Measurements from ENCODE around the gene IFT57. TPM values are rescaled to one million over a fixed set of nuclear protein-coding genes. Genes with fewer than 3 reads are reported as not detected.

IFT57 gene
- polyA plus RNA-seq, 1 of the 3 experiments (the other 2 are of a cell fraction): 81.6 TPM

- Histone ChIP-seq H3K27me3 (ENCODE audit: insufficient read depth) (no peaks in the 10 kb centered on the region), H3F3A (replicated peaks; ENCODE audit: insufficient read depth) (peaks cover 5% of the 10 kb centered on the region), H2AFZ (ENCODE audit: low read depth) (no peak overlapping the region), H3K79me2 (ENCODE audit: insufficient read depth) (no peaks in the 10 kb centered on the region), H3K27ac (ENCODE audit: low read depth in 2 of 2, low read length in 1 of 2) (no peak overlapping the region), H3K36me3 (replicated peaks in 1 of 2; ENCODE audit: control insufficient read depth in 1 of 2, insufficient read depth in 2 of 2, low read length in 1 of 2) (peaks cover 23 to 36% of the 10 kb centered on the region in 2 experiments), H4K20me1 (ENCODE audit: insufficient read depth) (no peaks in the 10 kb centered on the region), H3K9me2 (no peaks in the 10 kb centered on the region), H3K4me1 (ENCODE audit: control insufficient read depth in 1 of 2, insufficient read depth in 2 of 2, low read depth in 1 of 2, low read length in 1 of 2) (no peaks in the 10 kb centered on the region), H3K4me2 (no peak overlapping the region), H3K4me3 (ENCODE audit: low read depth in 2 of 2, low read length in 1 of 2) (no peak overlapping the region), H3K9ac (no peak overlapping the region), H3K9me3 (peaks cover 8% of the 10 kb centered on the region; the same call in 1 of the 2 replicates)
- CTCF ChIA-PET: no interaction called here
- TF ChIP-seq ZBTB33 (IDR thresholded peaks at IDR 0.05; ENCODE audit: borderline replicate concordance, low read depth): no peak
- no peak for TF ChIP-seq REST (IDR thresholded peaks at IDR 0.05; ENCODE audit: low read depth, low read length)
- DNase-seq: no peak
- POLR2A ChIA-PET: no interaction called here
- WGBS (ENCODE audit: low lambda C conversion rate): 96% methylated on average over 4 of the region's 4 CpGs
Observed at GRCh38 chr3:108191394-108191793, 30.8 kb downstream of the IFT57 start.

GRCh38 chr3:108190346-108190745 lies 31.9 kb downstream of the IFT57 start:
- Histone ChIP-seq H3K9me3 (peaks cover 8% of the 10 kb centered on the region; the same call in 1 of the 2 replicates), H3F3A (replicated peaks; ENCODE audit: insufficient read depth) (peaks cover 5% of the 10 kb centered on the region), H3K79me2 (ENCODE audit: insufficient read depth) (no peaks in the 10 kb centered on the region), H2AFZ (ENCODE audit: low read depth) (no peak overlapping the region), H3K27ac (ENCODE audit: low read depth in 2 of 2, low read length in 1 of 2) (no peak overlapping the region), H3K36me3 (replicated peaks in 1 of 2; ENCODE audit: control insufficient read depth in 1 of 2, insufficient read depth in 2 of 2, low read length in 1 of 2) (peaks cover 26 to 39% of the 10 kb centered on the region in 2 experiments), H3K9ac (no peak overlapping the region), H3K9me2 (no peaks in the 10 kb centered on the region), H3K4me3 (ENCODE audit: low read depth in 2 of 2, low read length in 1 of 2) (no peak overlapping the region), H3K4me1 (ENCODE audit: control insufficient read depth in 1 of 2, insufficient read depth in 2 of 2, low read depth in 1 of 2, low read length in 1 of 2) (no peaks in the 10 kb centered on the region), H3K27me3 (ENCODE audit: insufficient read depth) (no peaks in the 10 kb centered on the region), H3K4me2 (no peak overlapping the region), H4K20me1 (ENCODE audit: insufficient read depth) (no peaks in the 10 kb centered on the region)
- CTCF ChIA-PET: no interaction called here
- DNase-seq: no peak
- POLR2A ChIA-PET: no interaction called here
- WGBS (ENCODE audit: low lambda C conversion rate): 97% methylated on average over 3 of the region's 3 CpGs
- no peak for TF ChIP-seq GATA2 (CRISPR knock-in tag; IDR thresholded peaks at IDR 0.05)
- no peak for TF ChIP-seq REST (IDR thresholded peaks at IDR 0.05; ENCODE audit: low read depth, low read length)
- TF ChIP-seq POLR2AphosphoS5 (IDR thresholded peaks at IDR 0.05; ENCODE audit: low read depth, low read length): no peak
- no peak for TF ChIP-seq IRF3 (IDR thresholded peaks at IDR 0.05; ENCODE audit: low read depth, low read length)
- TF ChIP-seq USF2 (IDR thresholded peaks at IDR 0.05; ENCODE audit: borderline replicate concordance, low read depth, low read length): no peak
- no peak for TF ChIP-seq FOXJ3 (CRISPR knock-in tag; IDR thresholded peaks at IDR 0.05)
- no peak for TF ChIP-seq YY1 (IDR thresholded peaks at IDR 0.05; ENCODE audit: low read depth)
- TF ChIP-seq FOSL2 (IDR thresholded peaks at IDR 0.05; ENCODE audit: borderline replicate concordance, low read depth): no peak
- no peak for TF ChIP-seq JUND (IDR thresholded peaks at IDR 0.05)
- TF ChIP-seq USF1 (IDR thresholded peaks at IDR 0.05; ENCODE audit: borderline replicate concordance, low read depth): no peak
- no peak for TF ChIP-seq FOXM1 (IDR thresholded peaks at IDR 0.05; ENCODE audit: low read depth)
- TF ChIP-seq NRF1 (IDR thresholded peaks at IDR 0.05; ENCODE audit: low read depth, low read length): no peak

Measured in SK-N-SH (cell line).